GM10266 (cell line): ENCODE measurements around the gene TANGO2.

Experiments
- DNase-seq: peaks from one replicate; pipeline ENCODE4 v3.0.0; 2012; ENCODE audit errors: extremely low spot score
- TF ChIP-seq, protein P1 (sequence below): IDR thresholded peaks from 2 replicates; pipeline ENCODE4 v1.5.1; 2012; ENCODE audit warnings: mild to moderate bottlenecking, low read depth; ENCODE audit not compliant: control insufficient read depth, insufficient read depth; ENCODE audit errors: missing control alignments

The TANGO2 gene

DNA sequence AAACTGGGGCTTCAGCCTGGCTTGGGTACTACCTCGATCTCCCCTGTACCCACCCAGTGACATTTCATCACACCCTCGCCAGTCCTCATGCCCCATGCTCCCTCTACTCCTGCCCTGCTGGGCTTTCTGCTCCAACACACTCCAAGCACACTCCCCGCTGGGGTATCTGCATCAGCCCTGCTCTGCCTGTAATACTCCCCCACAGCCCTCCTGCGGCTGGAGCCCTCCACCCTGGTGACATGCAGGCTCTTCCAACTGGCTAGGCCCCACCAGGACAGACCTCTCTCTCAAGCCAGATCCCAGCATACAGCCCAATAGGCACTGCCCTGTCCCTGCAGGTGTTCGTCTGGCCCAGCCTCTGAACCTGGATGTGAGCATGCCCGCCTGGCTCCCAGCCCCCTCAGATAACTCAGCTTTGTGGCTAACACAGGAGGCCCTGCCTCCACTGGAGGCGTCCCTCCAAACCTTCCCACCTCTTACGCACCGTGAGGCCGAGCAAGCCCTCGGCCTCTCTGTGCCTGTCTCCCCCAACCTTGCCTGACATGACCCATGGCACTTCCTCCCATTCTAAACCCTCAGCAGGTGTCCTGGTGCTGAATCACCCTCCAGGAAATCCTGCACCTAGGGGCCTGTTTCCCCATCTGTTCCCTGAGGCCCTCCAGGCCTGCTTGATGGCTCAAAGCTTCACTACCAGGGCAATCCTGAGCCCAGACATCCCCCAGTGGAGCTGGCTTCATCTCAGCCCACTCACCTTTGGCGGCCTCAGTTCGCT is 45.8 kb upstream of the TANGO2 start:
- TF ChIP-seq, protein P1, sequence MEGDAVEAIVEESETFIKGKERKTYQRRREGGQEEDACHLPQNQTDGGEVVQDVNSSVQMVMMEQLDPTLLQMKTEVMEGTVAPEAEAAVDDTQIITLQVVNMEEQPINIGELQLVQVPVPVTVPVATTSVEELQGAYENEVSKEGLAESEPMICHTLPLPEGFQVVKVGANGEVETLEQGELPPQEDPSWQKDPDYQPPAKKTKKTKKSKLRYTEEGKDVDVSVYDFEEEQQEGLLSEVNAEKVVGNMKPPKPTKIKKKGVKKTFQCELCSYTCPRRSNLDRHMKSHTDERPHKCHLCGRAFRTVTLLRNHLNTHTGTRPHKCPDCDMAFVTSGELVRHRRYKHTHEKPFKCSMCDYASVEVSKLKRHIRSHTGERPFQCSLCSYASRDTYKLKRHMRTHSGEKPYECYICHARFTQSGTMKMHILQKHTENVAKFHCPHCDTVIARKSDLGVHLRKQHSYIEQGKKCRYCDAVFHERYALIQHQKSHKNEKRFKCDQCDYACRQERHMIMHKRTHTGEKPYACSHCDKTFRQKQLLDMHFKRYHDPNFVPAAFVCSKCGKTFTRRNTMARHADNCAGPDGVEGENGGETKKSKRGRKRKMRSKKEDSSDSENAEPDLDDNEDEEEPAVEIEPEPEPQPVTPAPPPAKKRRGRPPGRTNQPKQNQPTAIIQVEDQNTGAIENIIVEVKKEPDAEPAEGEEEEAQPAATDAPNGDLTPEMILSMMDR = no peak
- DNase-seq = no peak

DNA sequence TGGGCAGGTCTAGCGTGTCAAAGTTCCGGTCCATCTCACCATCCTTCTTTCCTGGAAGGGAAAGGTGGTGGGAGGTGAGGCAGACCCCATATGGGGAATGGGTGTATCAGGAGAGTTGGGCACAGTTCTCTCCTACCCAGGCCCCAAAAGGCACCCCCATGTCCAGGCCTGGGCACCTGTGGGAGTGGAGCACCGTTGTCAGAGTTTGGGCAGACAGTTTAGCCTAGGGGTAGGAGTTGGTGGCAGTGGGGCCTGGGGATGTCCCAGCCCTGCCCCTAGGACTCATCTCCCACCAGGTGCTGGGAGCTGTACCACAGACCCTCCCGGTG is 45.2 kb upstream of the TANGO2 start:
- TF ChIP-seq, protein P1 = no peak
- no peak for DNase-seq

DNA sequence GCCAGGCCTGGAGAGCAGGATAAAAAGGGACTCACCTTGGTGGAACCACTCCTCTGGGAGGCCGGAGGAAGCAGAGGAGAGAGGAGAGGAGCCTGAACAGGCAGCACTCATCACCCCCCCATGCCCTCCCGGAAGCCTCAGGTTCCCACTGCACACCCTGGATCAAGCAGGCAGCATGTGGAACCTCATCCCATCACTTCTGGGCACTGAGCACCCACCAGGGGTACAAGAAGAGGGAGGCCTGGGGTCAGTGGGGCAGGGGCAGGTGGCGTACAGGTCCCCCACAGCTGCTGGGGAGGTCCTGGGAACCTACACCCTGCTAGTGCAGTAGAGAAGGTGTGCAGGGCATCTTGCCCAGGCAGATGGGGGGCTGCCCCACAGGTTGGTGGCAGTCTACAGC is 44.2 kb upstream of the TANGO2 start:
- TF ChIP-seq, protein P1 = no peak
- no peak for DNase-seq

DNA sequence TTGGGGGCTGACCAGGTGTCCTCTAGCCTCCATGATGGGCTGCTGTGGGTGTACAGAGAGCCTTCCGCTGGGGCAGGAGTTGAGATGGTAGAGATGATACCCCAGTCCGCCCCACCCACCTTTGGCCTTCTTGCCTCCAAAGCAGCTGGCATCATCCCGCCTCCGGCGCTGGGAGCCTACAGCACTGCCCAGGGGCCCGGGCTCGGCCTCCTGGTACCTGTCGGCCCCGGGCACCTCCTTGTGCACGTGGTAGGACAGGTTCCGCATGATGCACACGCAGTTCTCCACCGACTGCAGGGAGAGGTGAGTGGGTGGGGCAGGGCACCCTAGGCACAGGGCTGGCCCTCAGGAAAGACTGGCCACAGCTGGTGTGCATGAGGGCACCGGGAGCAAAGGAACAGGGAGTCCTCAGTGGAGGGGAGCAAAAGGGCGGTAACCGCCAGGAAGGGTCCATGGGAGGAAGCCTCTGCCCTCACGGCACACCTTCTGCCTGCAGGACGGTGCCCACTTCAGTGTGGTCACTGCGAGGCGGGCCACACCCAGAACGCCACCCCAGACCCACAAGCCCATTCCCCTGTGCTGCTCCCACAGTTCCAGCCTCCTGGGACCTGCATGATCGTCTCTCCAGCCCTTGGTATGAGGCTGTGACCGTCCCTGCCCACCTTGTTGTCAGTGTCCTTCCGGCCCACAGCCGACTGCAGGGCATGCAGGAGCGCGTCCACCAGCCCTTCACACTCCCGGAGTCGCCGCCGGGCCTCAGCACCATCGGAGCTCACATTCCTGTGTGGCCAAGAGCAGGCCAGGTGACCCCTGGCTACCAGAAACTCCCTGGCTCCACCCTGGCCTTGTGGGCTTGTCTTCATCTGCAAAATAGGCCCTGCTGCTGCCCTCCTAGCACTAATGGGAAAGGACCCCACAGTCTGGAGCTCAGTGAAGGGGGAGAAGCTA is 43.3 kb upstream of the TANGO2 start:
- no peak for DNase-seq
- TF ChIP-seq, protein P1 = no peak

DNA sequence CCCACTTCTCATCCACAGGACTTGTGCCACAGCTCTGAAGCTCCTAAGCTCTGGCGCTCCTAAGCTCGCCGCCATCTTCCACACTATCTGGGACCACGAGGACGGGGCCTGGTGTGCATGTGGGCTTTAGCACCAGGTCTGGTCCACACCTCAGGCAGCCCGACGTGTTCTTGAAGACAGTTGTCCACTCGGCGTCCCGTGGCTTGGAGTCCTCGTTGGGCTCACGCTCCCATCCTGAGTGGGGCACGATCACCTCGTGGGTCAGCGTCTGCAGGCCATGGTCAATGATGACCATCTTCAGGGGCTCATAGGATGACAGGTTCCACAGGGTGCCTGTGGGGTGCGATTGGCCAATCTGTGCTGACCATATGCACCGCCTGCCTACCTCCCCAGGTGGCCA is 42.2 kb upstream of the TANGO2 start:
- TF ChIP-seq, protein P1 = no peak
- no peak for DNase-seq

DNA sequence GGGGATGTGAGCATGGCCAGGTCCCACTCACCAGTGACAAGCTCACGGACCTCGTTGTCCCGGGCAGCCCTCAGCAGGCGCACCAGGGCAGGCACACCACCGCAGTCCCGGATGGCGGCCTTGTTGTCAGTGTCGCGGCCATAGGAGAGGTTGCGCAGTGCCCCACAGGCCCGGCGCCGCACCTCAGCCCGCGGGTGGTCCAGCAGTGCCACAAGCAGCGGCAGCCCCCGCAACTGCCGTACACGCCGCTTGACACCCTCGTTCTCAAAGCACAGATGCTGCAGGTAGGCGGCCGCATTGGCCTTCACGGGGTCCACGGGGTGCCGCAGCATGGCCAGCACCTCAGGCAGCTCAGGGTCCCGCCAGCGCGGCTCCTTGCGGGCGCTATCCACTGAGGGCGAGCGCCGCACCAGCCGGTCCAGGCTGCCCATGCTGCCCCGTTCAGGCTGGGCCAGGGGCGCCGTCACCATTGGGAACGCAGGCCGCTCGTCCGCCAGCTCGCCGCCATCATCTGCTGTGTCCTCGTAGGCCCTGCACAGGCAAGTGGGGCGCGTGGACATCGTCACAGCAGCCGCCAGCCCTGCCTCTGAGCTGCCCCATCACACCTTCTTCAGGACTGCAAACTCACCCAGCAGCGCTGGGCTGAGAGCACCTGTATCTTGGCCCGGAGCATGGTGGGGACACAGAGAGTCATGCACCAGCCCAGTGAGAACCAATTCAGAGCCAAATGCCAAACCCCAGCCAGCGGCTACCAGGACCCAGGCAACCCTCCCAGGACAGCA is 41.0 kb upstream of the TANGO2 start:
- no peak for DNase-seq
- TF ChIP-seq, protein P1 = no peak
